Measurements from ENCODE around the gene SH3GL1. TPM values are rescaled to one million over a fixed set of nuclear protein-coding genes. Genes with fewer than 3 reads are reported as not detected.

Gene SH3GL1
- total and polyA plus RNA-seq, 9 of the 15 experiments (the other 6 are each of a cell fraction or from before 2014, with no cell fraction given): 1.7 to 75.3 (median 25.7) TPM

DNA sequence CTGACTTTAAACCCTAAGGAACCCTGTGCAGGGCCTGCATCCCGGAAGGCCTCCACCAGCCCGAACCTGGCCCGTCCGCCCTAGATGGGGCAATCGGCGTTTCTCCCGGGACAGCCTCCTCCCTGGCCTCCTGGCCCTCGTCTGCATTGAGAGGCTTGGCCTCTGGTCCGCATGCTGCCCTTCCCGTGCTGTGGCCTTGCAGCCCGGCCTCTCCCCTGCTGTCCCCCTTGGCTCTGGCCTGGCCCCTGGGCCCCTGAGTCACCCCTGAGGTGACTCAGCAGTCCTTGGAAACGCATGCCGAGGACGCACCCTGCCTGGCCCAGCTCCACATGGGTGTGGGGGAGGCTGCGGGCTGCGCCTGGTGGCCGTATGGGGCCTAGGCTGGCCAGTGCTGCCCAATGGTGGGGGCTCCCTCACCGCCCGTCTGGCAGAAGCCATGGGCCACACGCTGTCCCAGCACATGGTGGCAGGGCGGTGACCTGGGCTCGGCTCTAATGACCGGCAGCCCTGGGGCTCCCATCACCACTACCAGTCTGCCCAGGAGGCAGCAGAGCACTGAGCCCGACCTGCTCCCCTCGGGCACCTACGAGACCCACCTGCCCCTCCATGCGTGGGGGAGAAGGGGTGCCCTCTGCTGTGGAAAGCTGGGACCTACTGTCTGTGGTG is 25.7 kb downstream of the SH3GL1 start (continued):
- TF ChIP-seq, protein P1, sequence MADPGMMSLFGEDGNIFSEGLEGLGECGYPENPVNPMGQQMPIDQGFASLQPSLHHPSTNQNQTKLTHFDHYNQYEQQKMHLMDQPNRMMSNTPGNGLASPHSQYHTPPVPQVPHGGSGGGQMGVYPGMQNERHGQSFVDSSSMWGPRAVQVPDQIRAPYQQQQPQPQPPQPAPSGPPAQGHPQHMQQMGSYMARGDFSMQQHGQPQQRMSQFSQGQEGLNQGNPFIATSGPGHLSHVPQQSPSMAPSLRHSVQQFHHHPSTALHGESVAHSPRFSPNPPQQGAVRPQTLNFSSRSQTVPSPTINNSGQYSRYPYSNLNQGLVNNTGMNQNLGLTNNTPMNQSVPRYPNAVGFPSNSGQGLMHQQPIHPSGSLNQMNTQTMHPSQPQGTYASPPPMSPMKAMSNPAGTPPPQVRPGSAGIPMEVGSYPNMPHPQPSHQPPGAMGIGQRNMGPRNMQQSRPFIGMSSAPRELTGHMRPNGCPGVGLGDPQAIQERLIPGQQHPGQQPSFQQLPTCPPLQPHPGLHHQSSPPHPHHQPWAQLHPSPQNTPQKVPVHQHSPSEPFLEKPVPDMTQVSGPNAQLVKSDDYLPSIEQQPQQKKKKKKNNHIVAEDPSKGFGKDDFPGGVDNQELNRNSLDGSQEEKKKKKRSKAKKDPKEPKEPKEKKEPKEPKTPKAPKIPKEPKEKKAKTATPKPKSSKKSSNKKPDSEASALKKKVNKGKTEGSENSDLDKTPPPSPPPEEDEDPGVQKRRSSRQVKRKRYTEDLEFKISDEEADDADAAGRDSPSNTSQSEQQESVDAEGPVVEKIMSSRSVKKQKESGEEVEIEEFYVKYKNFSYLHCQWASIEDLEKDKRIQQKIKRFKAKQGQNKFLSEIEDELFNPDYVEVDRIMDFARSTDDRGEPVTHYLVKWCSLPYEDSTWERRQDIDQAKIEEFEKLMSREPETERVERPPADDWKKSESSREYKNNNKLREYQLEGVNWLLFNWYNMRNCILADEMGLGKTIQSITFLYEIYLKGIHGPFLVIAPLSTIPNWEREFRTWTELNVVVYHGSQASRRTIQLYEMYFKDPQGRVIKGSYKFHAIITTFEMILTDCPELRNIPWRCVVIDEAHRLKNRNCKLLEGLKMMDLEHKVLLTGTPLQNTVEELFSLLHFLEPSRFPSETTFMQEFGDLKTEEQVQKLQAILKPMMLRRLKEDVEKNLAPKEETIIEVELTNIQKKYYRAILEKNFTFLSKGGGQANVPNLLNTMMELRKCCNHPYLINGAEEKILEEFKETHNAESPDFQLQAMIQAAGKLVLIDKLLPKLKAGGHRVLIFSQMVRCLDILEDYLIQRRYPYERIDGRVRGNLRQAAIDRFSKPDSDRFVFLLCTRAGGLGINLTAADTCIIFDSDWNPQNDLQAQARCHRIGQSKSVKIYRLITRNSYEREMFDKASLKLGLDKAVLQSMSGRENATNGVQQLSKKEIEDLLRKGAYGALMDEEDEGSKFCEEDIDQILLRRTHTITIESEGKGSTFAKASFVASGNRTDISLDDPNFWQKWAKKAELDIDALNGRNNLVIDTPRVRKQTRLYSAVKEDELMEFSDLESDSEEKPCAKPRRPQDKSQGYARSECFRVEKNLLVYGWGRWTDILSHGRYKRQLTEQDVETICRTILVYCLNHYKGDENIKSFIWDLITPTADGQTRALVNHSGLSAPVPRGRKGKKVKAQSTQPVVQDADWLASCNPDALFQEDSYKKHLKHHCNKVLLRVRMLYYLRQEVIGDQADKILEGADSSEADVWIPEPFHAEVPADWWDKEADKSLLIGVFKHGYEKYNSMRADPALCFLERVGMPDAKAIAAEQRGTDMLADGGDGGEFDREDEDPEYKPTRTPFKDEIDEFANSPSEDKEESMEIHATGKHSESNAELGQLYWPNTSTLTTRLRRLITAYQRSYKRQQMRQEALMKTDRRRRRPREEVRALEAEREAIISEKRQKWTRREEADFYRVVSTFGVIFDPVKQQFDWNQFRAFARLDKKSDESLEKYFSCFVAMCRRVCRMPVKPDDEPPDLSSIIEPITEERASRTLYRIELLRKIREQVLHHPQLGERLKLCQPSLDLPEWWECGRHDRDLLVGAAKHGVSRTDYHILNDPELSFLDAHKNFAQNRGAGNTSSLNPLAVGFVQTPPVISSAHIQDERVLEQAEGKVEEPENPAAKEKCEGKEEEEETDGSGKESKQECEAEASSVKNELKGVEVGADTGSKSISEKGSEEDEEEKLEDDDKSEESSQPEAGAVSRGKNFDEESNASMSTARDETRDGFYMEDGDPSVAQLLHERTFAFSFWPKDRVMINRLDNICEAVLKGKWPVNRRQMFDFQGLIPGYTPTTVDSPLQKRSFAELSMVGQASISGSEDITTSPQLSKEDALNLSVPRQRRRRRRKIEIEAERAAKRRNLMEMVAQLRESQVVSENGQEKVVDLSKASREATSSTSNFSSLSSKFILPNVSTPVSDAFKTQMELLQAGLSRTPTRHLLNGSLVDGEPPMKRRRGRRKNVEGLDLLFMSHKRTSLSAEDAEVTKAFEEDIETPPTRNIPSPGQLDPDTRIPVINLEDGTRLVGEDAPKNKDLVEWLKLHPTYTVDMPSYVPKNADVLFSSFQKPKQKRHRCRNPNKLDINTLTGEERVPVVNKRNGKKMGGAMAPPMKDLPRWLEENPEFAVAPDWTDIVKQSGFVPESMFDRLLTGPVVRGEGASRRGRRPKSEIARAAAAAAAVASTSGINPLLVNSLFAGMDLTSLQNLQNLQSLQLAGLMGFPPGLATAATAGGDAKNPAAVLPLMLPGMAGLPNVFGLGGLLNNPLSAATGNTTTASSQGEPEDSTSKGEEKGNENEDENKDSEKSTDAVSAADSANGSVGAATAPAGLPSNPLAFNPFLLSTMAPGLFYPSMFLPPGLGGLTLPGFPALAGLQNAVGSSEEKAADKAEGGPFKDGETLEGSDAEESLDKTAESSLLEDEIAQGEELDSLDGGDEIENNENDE (IDR thresholded peaks at IDR 0.05; ENCODE audit: low read depth, low read length): no peak
- no peak for TF ChIP-seq PURB (CRISPR knock-in tag; IDR thresholded peaks at IDR 0.05; ENCODE audit: low read depth)
- TF ChIP-seq, protein P2, sequence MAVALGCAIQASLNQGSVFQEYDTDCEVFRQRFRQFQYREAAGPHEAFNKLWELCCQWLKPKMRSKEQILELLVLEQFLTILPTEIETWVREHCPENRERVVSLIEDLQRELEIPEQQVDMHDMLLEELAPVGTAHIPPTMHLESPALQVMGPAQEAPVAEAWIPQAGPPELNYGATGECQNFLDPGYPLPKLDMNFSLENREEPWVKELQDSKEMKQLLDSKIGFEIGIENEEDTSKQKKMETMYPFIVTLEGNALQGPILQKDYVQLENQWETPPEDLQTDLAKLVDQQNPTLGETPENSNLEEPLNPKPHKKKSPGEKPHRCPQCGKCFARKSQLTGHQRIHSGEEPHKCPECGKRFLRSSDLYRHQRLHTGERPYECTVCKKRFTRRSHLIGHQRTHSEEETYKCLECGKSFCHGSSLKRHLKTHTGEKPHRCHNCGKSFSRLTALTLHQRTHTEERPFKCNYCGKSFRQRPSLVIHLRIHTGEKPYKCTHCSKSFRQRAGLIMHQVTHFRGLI (CRISPR knock-in tag; IDR thresholded peaks at IDR 0.05): peak; percentile 86; the same call in 1 of the 2 replicates
- peak; percentile 62; the same call in 1 of the 2 replicates for TF ChIP-seq ZNF75A (CRISPR knock-in tag; IDR thresholded peaks at IDR 0.05)
- no peak for TF ChIP-seq MCM2 (IDR thresholded peaks at IDR 0.05; ENCODE audit: low read depth)
- peak; percentile 99 for TF ChIP-seq MAFG (tag; conservative IDR thresholded peaks at IDR 0.05)
- TF ChIP-seq FUS (optimal IDR thresholded peaks at IDR 0.05; ENCODE audit: low read depth, low read length): no peak
- TF ChIP-seq ZNF175 (CRISPR knock-in tag; IDR thresholded peaks at IDR 0.05; ENCODE audit: low read depth): peak; percentile 94
- no peak for TF ChIP-seq U2AF2 (optimal IDR thresholded peaks at IDR 0.05; ENCODE audit: low read depth, low read length)
- TF ChIP-seq NFRKB (IDR thresholded peaks at IDR 0.05; ENCODE audit: low read depth): peak; percentile 89
- peak; percentile 75; the same call in 1 of the 2 replicates for TF ChIP-seq FOXK1 (CRISPR knock-in tag; IDR thresholded peaks at IDR 0.05; ENCODE audit: borderline replicate concordance)
- TF ChIP-seq ZNF23 (CRISPR knock-in tag; IDR thresholded peaks at IDR 0.05): 0 out of 2 replicates have a peak, but pooled peaks have one; percentile 17
- TF ChIP-seq ESRRA (IDR thresholded peaks at IDR 0.05; ENCODE audit: borderline replicate concordance, low read depth): peak; percentile 91
- TF ChIP-seq ADNP (tag; IDR thresholded peaks at IDR 0.05): peak; percentile 60; the same call in 1 of the 2 replicates
- no peak for TF ChIP-seq RHOXF2B (CRISPR knock-in tag; conservative IDR thresholded peaks at IDR 0.05)
- TF ChIP-seq SIN3A (IDR thresholded peaks at IDR 0.05; ENCODE audit: borderline replicate concordance in 2 of 2, control insufficient read depth in 1 of 2, low read depth in 2 of 2, low read length in 2 of 2): peak in 1 of 2 experiments; percentile 93; a peak in 3 of 4 replicates

Measured in K562 (cell line).